ENCODE data around the gene ABHD16B. TPM values are rescaled to one million over a fixed set of nuclear protein-coding genes. Genes with fewer than 3 reads are reported as not detected.

The ABHD16B gene
- total RNA-seq, 1 donor from 2014 or later: not detected

GRCh38 chr20:63882257-63883200, 21.2 kb downstream of the ABHD16B start:
- TF ChIP-seq CTCF (IDR thresholded peaks at IDR 0.05; ENCODE audit: insufficient read depth, low read length, severe bottlenecking): no peak
- DNase-seq (ENCODE audit: low read depth) (no peak), FAIRE-seq (no peak)
- Histone ChIP-seq H3K4me3 (ENCODE audit: low read depth, low read length) (no peak overlapping the region), H3K36me3 (ENCODE audit: control insufficient read depth, insufficient read depth, low read length) (peaks cover 60% of the 10 kb centered on the region), H3K27me3 (ENCODE audit: control insufficient read depth, insufficient read depth, low read length) (no peaks in the 10 kb centered on the region)

- no peak overlapping the region for H3K4me3 ChIP-seq (ENCODE audit: low read depth, low read length)
- DNase-seq (ENCODE audit: low read depth): no peak
- no peaks in the 10 kb centered on the region for H3K27me3 ChIP-seq (ENCODE audit: control insufficient read depth, insufficient read depth, low read length)
- TF ChIP-seq CTCF (IDR thresholded peaks at IDR 0.05; ENCODE audit: insufficient read depth, low read length, severe bottlenecking): no peak
- no peak for FAIRE-seq
- peaks cover 61% of the 10 kb centered on the region for H3K36me3 ChIP-seq (ENCODE audit: control insufficient read depth, insufficient read depth, low read length)
Measured at GRCh38 chr20:63883201-63883593, 21.9 kb downstream of the ABHD16B start.

- DNase-seq (ENCODE audit: low read depth): no peak
- FAIRE-seq: peak; percentile 94
Measured at GRCh38 chr20:63884506-63885263, 23.4 kb downstream of the ABHD16B start.

GRCh38 chr20:63885264-63886053, 24.2 kb downstream of the ABHD16B start:
- DNase-seq (ENCODE audit: low read depth) (peak; percentile 49), FAIRE-seq (no peak)
- no peak for TF ChIP-seq CTCF (IDR thresholded peaks at IDR 0.05; ENCODE audit: insufficient read depth, low read length, severe bottlenecking)
- H3K36me3 ChIP-seq (ENCODE audit: control insufficient read depth, insufficient read depth, low read length): peaks cover 52% of the 10 kb centered on the region
- no peak overlapping the region for H3K4me3 ChIP-seq (ENCODE audit: low read depth, low read length)
- H3K27me3 ChIP-seq (ENCODE audit: control insufficient read depth, insufficient read depth, low read length): no peaks in the 10 kb centered on the region

More at GRCh38 chr20:63884506-63885263, 23.4 kb downstream of the ABHD16B start:
- TF ChIP-seq CTCF (IDR thresholded peaks at IDR 0.05; ENCODE audit: insufficient read depth, low read length, severe bottlenecking): no peak
- Histone ChIP-seq H3K4me3 (ENCODE audit: low read depth, low read length) (no peak overlapping the region), H3K27me3 (ENCODE audit: control insufficient read depth, insufficient read depth, low read length) (no peaks in the 10 kb centered on the region), H3K36me3 (ENCODE audit: control insufficient read depth, insufficient read depth, low read length) (peaks cover 52% of the 10 kb centered on the region)

- TF ChIP-seq CTCF (IDR thresholded peaks at IDR 0.05; ENCODE audit: insufficient read depth, low read length, severe bottlenecking): no peak
Measured at GRCh38 chr20:63886054-63886419, 24.7 kb downstream of the ABHD16B start.

More at GRCh38 chr20:63886054-63886419, 24.7 kb downstream of the ABHD16B start:
- H3K36me3 ChIP-seq (ENCODE audit: control insufficient read depth, insufficient read depth, low read length): peaks cover 57% of the 10 kb centered on the region
- no peaks in the 10 kb centered on the region for H3K27me3 ChIP-seq (ENCODE audit: control insufficient read depth, insufficient read depth, low read length)
- H3K4me3 ChIP-seq (ENCODE audit: low read depth, low read length): no peak overlapping the region
- FAIRE-seq (no peak), DNase-seq (ENCODE audit: low read depth) (no peak)
